ENCODE results near the gene PPP1R13B. TPM values are rescaled to one million over a fixed set of nuclear protein-coding genes. Genes with fewer than 3 reads are reported as not detected.
"Not testable (repeated sequence)": the region's sequence is repeated elsewhere in the genome, so short reads cannot be mapped to it uniquely, and the experiment has no call there.

The PPP1R13B gene
- total RNA-seq, 1 donor from 2014 or later, result 53.0 TPM

DNA sequence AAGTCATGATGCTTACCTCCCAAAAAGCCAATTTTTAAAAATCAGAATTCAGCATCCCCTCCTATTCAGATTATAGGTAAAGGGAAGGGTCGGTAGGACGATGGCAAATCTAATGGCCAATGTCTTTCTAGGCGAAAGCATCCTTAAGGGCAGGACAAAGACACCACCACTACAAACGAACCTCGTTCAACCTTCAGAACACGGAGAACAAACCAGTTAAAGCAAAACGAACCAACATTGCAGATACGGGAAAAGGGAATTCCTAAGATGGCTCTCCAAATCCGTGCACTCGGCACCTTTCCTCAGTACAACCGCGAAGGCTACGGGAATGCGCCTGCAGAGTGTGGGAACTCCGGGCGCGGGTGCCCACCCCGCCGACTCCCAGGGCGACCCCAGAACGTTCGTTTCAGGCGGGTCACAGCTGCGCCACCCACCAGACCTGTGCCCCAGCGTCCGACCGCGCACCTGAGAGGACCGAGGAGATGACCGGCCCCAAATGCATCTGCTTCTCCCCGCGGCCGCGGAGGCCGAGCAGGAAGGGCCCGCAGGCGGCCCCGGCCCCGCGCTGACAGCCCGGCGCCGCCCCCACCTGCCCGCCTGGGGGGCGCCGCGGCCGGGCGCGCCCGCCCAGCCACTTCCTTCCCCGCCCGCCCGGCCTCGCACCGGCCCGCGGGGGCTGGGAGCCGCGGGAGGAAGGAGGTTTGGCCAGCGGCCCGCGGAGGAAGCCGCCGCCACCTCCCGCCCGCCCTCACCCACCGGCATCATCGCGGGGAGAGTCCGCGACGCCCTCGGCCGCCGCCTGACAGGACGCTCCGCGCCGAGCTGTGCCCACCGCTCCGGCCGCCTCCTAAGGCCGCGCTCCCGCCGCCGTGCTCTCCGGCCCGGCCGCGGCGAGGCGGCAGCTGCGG, 578 bp downstream of the PPP1R13B start:
- H3K27me3 Mint-ChIP-seq (ENCODE audit: low read depth), result peaks cover 14% of the 10 kb centered on the region
- peak overlapping the region; percentile 92 for H3K4me3 Mint-ChIP-seq
- DNase-seq (ENCODE audit: low spot score in 2 of 2, unreplicated experiment in 2 of 2), result peak in 1 of 2 experiments; percentile 55
- H3K27ac Mint-ChIP-seq, result peak overlapping the region; percentile 66
- TF ChIP-seq, protein P1, sequence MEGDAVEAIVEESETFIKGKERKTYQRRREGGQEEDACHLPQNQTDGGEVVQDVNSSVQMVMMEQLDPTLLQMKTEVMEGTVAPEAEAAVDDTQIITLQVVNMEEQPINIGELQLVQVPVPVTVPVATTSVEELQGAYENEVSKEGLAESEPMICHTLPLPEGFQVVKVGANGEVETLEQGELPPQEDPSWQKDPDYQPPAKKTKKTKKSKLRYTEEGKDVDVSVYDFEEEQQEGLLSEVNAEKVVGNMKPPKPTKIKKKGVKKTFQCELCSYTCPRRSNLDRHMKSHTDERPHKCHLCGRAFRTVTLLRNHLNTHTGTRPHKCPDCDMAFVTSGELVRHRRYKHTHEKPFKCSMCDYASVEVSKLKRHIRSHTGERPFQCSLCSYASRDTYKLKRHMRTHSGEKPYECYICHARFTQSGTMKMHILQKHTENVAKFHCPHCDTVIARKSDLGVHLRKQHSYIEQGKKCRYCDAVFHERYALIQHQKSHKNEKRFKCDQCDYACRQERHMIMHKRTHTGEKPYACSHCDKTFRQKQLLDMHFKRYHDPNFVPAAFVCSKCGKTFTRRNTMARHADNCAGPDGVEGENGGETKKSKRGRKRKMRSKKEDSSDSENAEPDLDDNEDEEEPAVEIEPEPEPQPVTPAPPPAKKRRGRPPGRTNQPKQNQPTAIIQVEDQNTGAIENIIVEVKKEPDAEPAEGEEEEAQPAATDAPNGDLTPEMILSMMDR (IDR thresholded peaks at IDR 0.05; ENCODE audit: unreplicated experiment), result no peak
- H3K4me1 Mint-ChIP-seq, result peaks cover 20% of the 10 kb centered on the region
- H3K36me3 Mint-ChIP-seq, result no peaks in the 10 kb centered on the region
- no peaks in the 10 kb centered on the region for H3K9me3 Mint-ChIP-seq

DNA sequence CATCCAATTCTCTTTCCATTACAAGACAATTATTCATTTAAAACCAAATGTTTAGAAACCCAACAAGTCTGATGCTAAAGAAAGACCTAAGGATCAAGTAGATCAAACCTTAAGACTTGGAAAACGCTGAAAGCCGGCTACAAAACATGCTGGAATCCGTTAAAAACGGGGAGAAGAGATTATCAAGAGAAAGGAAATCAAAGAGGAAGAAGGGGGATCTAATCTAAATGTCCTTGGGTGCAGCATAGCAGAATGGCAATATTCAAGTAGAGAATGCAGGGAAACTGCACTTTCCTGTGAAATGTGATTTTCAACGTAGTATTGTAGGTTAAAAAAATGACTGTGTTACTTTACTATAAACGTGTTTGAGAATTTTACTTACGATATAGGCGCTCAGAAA, 1.3 kb downstream of the PPP1R13B start:
- H3K9me3 Mint-ChIP-seq, result no peaks in the 10 kb centered on the region
- H3K27me3 Mint-ChIP-seq (ENCODE audit: low read depth), result peaks cover 14% of the 10 kb centered on the region
- TF ChIP-seq, protein P1 (IDR thresholded peaks at IDR 0.05; ENCODE audit: unreplicated experiment), result no peak
- H3K36me3 Mint-ChIP-seq, result no peaks in the 10 kb centered on the region
- peaks cover 20% of the 10 kb centered on the region for H3K4me1 Mint-ChIP-seq
- DNase-seq (ENCODE audit: low spot score in 2 of 2, unreplicated experiment in 2 of 2), result no peak
- peak overlapping the region; percentile 66 for H3K27ac Mint-ChIP-seq
- peak overlapping the region; percentile 92 for H3K4me3 Mint-ChIP-seq

DNA sequence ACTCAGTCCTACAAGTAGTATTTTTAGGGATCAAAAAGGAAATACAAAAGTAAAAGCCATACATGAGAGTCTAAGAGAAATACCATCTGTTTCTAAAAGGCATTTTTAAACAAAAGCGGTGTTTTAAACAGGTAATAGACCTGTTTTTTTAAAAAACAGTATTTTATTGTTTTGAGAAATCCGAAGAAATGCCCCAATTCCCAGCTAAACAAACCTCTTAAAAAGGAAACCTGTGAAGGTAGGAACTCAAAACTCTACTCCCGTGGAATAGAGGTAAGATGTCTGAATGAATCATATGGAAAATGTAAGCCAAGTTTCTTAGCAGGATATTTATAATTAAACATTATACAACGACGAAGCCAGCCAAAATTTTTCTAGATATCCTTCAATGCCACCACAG, 2.0 kb downstream of the PPP1R13B start:
- H3K9me3 Mint-ChIP-seq, result no peaks in the 10 kb centered on the region
- no peak overlapping the region for H3K4me3 Mint-ChIP-seq
- H3K27ac Mint-ChIP-seq, result no peak overlapping the region
- H3K27me3 Mint-ChIP-seq (ENCODE audit: low read depth), result peaks cover 14% of the 10 kb centered on the region
- no peaks in the 10 kb centered on the region for H3K36me3 Mint-ChIP-seq
- TF ChIP-seq, protein P1 (IDR thresholded peaks at IDR 0.05; ENCODE audit: unreplicated experiment), result no peak
- peaks cover 20% of the 10 kb centered on the region for H3K4me1 Mint-ChIP-seq
- no peak for DNase-seq (ENCODE audit: low spot score in 2 of 2, unreplicated experiment in 2 of 2)

DNA sequence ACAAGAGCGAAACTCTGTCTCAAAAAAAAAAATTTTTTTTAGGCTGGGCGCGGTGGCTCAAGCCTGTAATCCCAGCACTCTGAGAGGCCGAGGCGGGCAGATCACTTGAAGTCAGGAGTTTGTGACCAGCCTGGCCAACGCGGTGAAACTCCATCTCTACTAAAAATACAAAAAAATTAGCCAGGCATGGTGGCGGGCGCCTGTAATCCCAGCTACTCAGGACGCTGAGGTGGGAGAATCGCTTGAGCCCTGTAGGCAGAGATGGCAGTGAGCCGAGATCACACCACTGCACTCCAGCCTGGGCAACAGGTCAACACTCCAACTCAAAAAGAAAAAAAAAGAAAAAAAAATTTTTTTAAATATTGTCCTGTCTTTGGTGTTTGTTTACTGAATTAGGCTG, 6.1 kb downstream of the PPP1R13B start:
- H3K36me3 Mint-ChIP-seq; H3K27ac Mint-ChIP-seq; DNase-seq (ENCODE audit: low spot score in 2 of 2, unreplicated experiment in 2 of 2); H3K4me3 Mint-ChIP-seq; H3K9me3 Mint-ChIP-seq: not testable (repeated sequence)
- Mint-ChIP-seq H3K4me1 (peaks cover 20% of the 10 kb centered on the region), H3K27me3 (ENCODE audit: low read depth) (peaks cover 10% of the 10 kb centered on the region)

DNA sequence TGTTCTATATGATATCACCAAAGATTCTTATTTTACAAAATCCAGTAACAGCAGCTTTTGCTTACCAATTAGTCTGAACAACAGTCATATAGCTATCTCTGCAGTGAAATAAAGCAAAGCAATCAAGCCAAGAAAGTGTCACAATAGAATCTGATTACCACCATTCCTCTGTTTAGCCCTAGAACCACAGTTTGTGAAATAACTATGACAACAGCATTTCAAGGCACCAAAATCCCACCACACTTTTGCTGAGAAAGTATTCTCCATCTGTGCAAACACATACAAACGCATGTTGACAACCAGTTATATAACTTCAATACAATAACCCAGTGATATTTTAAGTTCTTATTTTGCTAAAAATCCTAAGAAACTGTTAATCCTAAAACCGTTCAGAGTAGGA, 7.4 kb downstream of the PPP1R13B start:
- TF ChIP-seq, protein P1 (IDR thresholded peaks at IDR 0.05; ENCODE audit: unreplicated experiment), result no peak
- Mint-ChIP-seq H3K27ac (no peak overlapping the region), H3K4me1 (peaks cover 12% of the 10 kb centered on the region), H3K4me3 (no peak overlapping the region), H3K27me3 (ENCODE audit: low read depth) (no peaks in the 10 kb centered on the region), H3K36me3 (no peaks in the 10 kb centered on the region), H3K9me3 (no peaks in the 10 kb centered on the region)
- no peak for DNase-seq (ENCODE audit: low spot score in 2 of 2, unreplicated experiment in 2 of 2)

DNA sequence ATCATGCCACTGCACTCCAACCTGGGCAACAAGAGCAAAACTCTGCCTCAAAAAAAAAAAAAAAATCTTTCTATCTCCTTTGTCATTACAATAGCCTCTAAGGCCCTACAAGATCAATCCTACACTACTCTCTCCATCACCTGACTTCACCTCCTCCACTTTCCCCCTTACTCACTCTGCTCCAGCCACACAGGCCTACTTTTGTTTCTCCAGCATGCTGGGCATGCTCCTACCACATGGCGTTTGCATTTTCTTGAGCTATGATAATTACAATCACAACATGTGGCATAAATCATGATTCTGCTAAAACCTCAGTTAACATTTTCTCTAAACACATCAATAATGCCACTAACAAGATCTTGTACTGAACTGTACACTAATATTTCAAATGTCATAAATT, 7.8 kb downstream of the PPP1R13B start:
- TF ChIP-seq, protein P1 (IDR thresholded peaks at IDR 0.05; ENCODE audit: unreplicated experiment), result no peak
- no peak for DNase-seq (ENCODE audit: low spot score in 2 of 2, unreplicated experiment in 2 of 2)
- Mint-ChIP-seq H3K4me3 (no peak overlapping the region), H3K27ac (no peak overlapping the region), H3K36me3 (no peaks in the 10 kb centered on the region), H3K9me3 (no peaks in the 10 kb centered on the region), H3K27me3 (ENCODE audit: low read depth) (no peaks in the 10 kb centered on the region), H3K4me1 (peaks cover 12% of the 10 kb centered on the region)

Measured in mesothelial cell of epicardium (in vitro differentiated cells).